ENCODE data around the gene PLA2G4B. TPM values are rescaled to one million over a fixed set of nuclear protein-coding genes. Genes with fewer than 3 reads are reported as not detected.

Gene PLA2G4B
- total and polyA plus RNA-seq, 9 of the 15 experiments (the other 6 are each of a cell fraction or from before 2014, with no cell fraction given), result 0.07 to 6.1 (median 2.8) TPM

GRCh38 chr15:41882689-41883483 lies 44.2 kb downstream of the PLA2G4B start:
- POLR2A ChIA-PET, result interaction anchor here (1.0 kb wide), 1 partner anchor 12 kb away, joined by 3 read pairs; no protein-coding TSS in a partner anchor
- no peaks in the 10 kb centered on the region for H3K9me1 ChIP-seq (ENCODE audit: control insufficient read depth, insufficient read depth, low read length)
- FAIRE-seq, result no peak
- H3K4me1 ChIP-seq (replicated peaks in 1 of 2; ENCODE audit: control insufficient read depth in 2 of 2, insufficient read depth in 2 of 2, low read length in 2 of 2), result peaks cover 2 to 36% of the 10 kb centered on the region in 2 experiments; a peak in 3 of 5 replicates
- no peak overlapping the region for H3K4me3 ChIP-seq
- H3K79me2 ChIP-seq (ENCODE audit: control insufficient read depth, insufficient read depth, low read length), result no peaks in the 10 kb centered on the region
- H3K27ac ChIP-seq (ENCODE audit: extremely low read depth, low read depth, low read length), result no peak overlapping the region
- H3K27me3 ChIP-seq (ENCODE audit: control insufficient read depth in 2 of 2, insufficient read depth in 2 of 2, low read length in 2 of 2), result peaks cover 25 to 81% of the 10 kb centered on the region in 2 experiments; a peak in 4 of 5 replicates
- TF ChIP-seq ZNF436 (CRISPR knock-in tag; IDR thresholded peaks at IDR 0.05) (no peak), HMG20B (CRISPR knock-in tag; IDR thresholded peaks at IDR 0.05) (no peak), CHD1 (IDR thresholded peaks at IDR 0.05; ENCODE audit: low read length) (no peak), HOMEZ (CRISPR knock-in tag; IDR thresholded peaks at IDR 0.05) (no peak)
- no peaks in the 10 kb centered on the region for H3K9me3 ChIP-seq (replicated peaks; ENCODE audit: control insufficient read depth, insufficient read depth, low read depth, low read length)
- H4K20me1 ChIP-seq (replicated peaks; ENCODE audit: control insufficient read depth, insufficient read depth, low read length), result peaks cover 7% of the 10 kb centered on the region; the same call in 1 of the 2 replicates
- BruUV-seq (replicated peaks), result no TSS peak
- CTCF ChIA-PET (ENCODE audit: low intra/inter-chr PET ratio), result no interaction called here
- H3K4me2 ChIP-seq (ENCODE audit: insufficient read depth, low read length), result no peak overlapping the region
- in situ Hi-C loops (cut with MboI) (no loop called here), intact Hi-C loops (cut with micrococcal nuclease) (no loop called here)
- no peak overlapping the region for H3K9ac ChIP-seq (ENCODE audit: insufficient read depth in 1 of 2, low read depth in 2 of 2, low read length in 2 of 2)
- DNase-seq (ENCODE audit: extremely low read depth in 1 of 4, low spot score in 3 of 4), result no peak
- ATAC-seq, result no peak
- no peaks in the 10 kb centered on the region for H3K36me3 ChIP-seq (ENCODE audit: control insufficient read depth, insufficient read depth, low read length)
- 21% methylated on average over 11 of the region's 14 CpGs for WGBS (ENCODE audit: insufficient coverage, low coverage, missing lambda C conversion rate)
- H2AFZ ChIP-seq (ENCODE audit: low read depth, low read length), result no peak overlapping the region

Measured in K562 (cell line).